ENCODE measurements around the gene KIAA1671.
"Not testable (repeated sequence)": the region's sequence is repeated elsewhere in the genome, so short reads cannot be mapped to it uniquely, and the experiment has no call there.

KIAA1671 gene

GRCh38 chr22:24951942-24952836 is at the start of gene KIAA1671:
TSS of gene KIAA1671 (plus strand) at chr22:24952716. CDS start at chr22:25028000, 75,284 bp downstream.
- DNase-seq (ENCODE audit: low read depth) = no peak

GRCh38 chr22:24905909-24906308 is 46.6 kb upstream of the KIAA1671 start:
- DNase-seq (ENCODE audit: low read depth) = no peak

GRCh38 chr22:24907101-24907500 is 45.4 kb upstream of the KIAA1671 start:
- DNase-seq (ENCODE audit: low read depth) = not testable (repeated sequence)

GRCh38 chr22:24920029-24920428 is 32.5 kb upstream of the KIAA1671 start:
- DNase-seq (ENCODE audit: low read depth) = no peak

GRCh38 chr22:24925586-24926427 is 26.7 kb upstream of the KIAA1671 start:
- DNase-seq (ENCODE audit: low read depth) = no peak

GRCh38 chr22:24926428-24926725 is 26.1 kb upstream of the KIAA1671 start:
- DNase-seq (ENCODE audit: low read depth) = no peak

GRCh38 chr22:24926849-24927579 is 25.5 kb upstream of the KIAA1671 start:
- no peak for DNase-seq (ENCODE audit: low read depth)

- DNase-seq (ENCODE audit: low read depth) = no peak
Observed at GRCh38 chr22:24928322-24928721, 24.2 kb upstream of the KIAA1671 start.

- DNase-seq (ENCODE audit: low read depth) = no peak
Observed at GRCh38 chr22:24930678-24931077, 21.8 kb upstream of the KIAA1671 start.

GRCh38 chr22:24935771-24936483 is 16.6 kb upstream of the KIAA1671 start:
- DNase-seq (ENCODE audit: low read depth) = no peak

GRCh38 chr22:24937114-24937513 is 15.4 kb upstream of the KIAA1671 start:
- DNase-seq (ENCODE audit: low read depth) = no peak

GRCh38 chr22:24938741-24939341 is 13.7 kb upstream of the KIAA1671 start:
- DNase-seq (ENCODE audit: low read depth) = no peak

GRCh38 chr22:24942301-24942700 is 10.2 kb upstream of the KIAA1671 start:
- no peak for DNase-seq (ENCODE audit: low read depth)

GRCh38 chr22:24944217-24944937 is 8.1 kb upstream of the KIAA1671 start:
- no peak for DNase-seq (ENCODE audit: low read depth)

- no peak for DNase-seq (ENCODE audit: low read depth)
Observed at GRCh38 chr22:24945430-24945829, 7.1 kb upstream of the KIAA1671 start.

GRCh38 chr22:24947383-24947782 is 5.1 kb upstream of the KIAA1671 start:
- no peak for DNase-seq (ENCODE audit: low read depth)

- DNase-seq (ENCODE audit: low read depth) = no peak
Observed at GRCh38 chr22:24947881-24948280, 4.6 kb upstream of the KIAA1671 start.

- no peak for DNase-seq (ENCODE audit: low read depth)
Observed at GRCh38 chr22:24948356-24949202, 3.9 kb upstream of the KIAA1671 start.

GRCh38 chr22:24950272-24950902 is 2.1 kb upstream of the KIAA1671 start:
- DNase-seq (ENCODE audit: low read depth) = no peak

Measured in non-pigmented ciliary epithelial cell (primary cell).